ENCODE measurements around the gene OR8S1.
"Not testable (repeated sequence)": the region's sequence is repeated elsewhere in the genome, so short reads cannot be mapped to it uniquely, and the experiment has no call there.

Gene OR8S1

DNA sequence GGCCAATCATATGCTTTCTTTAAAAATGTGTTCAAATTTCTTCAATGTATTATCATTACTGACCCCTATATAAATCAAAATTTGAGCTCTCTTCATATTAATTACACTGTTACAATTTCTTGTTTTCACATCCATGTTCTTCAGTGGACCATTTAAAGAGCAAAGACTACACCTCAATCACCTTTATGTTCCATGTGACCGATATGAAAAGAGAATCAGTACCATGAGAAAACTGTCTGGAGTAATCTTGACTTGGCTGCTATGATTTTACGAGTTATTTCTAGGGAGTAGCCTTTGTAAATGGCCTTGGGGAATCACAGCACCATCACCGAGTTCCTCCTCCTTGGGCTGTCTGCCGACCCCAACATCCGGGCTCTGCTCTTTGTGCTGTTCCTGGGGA lies at the start of gene OR8S1:
Gene OR8S1, plus strand, starts transcription at position 301 of the 400 bp plus-strand sequence. Its CDS starts 0 bp downstream, at position 301.
- FAIRE-seq (no peak), DNase-seq (ENCODE audit: extremely low spot score, insufficient read length, low read depth) (no peak)

DNA sequence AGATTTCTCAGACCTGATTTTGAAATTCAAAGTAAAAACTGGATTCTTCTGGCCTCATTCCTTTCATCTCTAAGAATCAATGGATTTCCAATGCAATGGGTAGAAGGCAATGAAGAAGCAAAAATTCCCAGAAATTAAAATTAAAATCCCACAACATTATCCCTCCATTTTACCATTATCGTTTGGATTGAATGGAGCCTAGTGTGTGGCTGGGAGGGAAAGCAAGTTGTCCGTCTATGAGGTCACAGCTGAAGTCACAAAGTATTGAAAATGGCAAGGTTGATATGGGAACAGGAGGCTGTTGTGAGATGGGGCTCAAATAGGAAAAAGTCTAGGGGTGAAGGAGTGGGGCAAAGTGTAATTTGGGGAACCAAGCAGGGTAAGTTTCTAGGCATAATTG lies 43.2 kb upstream of the OR8S1 start, which contains the start of gene C12orf54:
Gene C12orf54, plus strand, starts transcription at position 301 of the 400 bp plus-strand sequence. CDS start 799 bp downstream, outside the sequence.
- FAIRE-seq = no peak
- no peak for DNase-seq (ENCODE audit: extremely low spot score, insufficient read length, low read depth)

- FAIRE-seq = no peak
These were observed 42.5 kb upstream of the OR8S1 start for GRCh38 chr12:48482930-48483329.

GRCh38 chr12:48486261-48486660 lies 39.2 kb upstream of the OR8S1 start:
- DNase-seq (ENCODE audit: extremely low spot score, insufficient read length, low read depth) (no peak), FAIRE-seq (no peak)

More at GRCh38 chr12:48482930-48483329, 42.5 kb upstream of the OR8S1 start:
- no peak for DNase-seq (ENCODE audit: extremely low spot score, insufficient read length, low read depth)

- DNase-seq (ENCODE audit: extremely low spot score, insufficient read length, low read depth) = no peak
- no peak for FAIRE-seq
These were observed 38.8 kb upstream of the OR8S1 start for GRCh38 chr12:48486679-48487078.

DNA sequence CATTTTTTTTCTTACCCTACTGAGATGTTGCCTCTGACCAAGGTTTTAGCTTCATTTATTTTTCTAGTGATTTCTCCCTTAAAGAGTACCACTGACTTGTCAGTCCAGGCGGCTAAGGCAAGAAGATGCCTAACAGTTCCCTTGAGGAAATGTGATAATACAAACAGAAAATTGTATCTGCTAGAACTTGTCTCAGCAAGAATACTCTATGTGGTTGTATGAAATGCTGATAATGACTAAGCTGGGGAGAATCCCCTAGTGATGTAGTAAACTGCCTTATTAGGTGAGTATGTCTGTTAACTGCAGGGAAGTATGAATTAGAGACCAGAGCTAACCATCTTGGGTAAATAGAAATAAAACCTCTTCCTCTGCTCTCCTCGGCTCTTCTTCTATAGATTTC lies 36.4 kb upstream of the OR8S1 start:
- FAIRE-seq = peak; percentile 18
- DNase-seq (ENCODE audit: extremely low spot score, insufficient read length, low read depth) = no peak

- FAIRE-seq = not testable (repeated sequence)
These were observed 36.0 kb upstream of the OR8S1 start for GRCh38 chr12:48489456-48489855.

DNA sequence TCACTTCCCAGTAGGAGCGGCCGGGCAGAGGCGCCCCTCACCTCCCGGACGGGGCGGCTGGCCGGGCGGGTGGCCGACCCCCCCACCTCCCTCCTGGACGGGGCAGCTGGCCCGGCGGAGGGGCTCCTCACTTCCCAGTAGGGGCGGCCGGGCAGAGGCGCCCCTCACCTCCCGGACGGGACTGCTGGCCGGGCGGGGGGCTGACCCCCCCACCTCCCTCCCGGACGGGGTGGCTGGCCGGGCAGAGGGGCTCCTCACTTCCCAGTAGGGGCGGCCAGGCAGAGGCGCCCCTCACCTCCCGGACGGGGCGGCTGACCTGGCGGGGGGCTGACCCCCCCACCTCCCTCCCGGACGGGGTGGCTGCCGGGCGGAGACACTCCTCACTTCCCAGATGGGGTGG lies 25.2 kb upstream of the OR8S1 start:
- not testable (repeated sequence) for FAIRE-seq; DNase-seq (ENCODE audit: extremely low spot score, insufficient read length, low read depth)

More at GRCh38 chr12:48489456-48489855, 36.0 kb upstream of the OR8S1 start:
- DNase-seq (ENCODE audit: extremely low spot score, insufficient read length, low read depth) = not testable (repeated sequence)

DNA sequence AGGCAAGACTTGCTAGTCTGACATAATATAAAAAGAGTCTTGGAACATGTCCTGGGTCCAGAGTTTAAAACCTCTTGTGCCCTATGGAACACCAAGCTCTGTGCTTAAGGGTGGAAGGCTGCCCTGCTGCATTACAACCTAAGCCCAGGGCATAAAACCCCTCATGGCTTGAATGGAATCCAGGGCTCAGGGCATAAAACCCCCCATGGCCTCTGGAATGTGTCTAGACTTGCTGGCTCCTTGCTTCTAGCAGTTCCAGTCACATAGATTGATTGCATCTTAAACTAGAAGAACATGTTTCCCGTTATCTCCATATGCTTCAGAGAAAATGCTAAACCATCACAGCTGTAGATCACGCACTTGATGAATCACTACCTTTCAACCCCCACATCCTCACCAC lies 18.6 kb upstream of the OR8S1 start:
- not testable (repeated sequence) for FAIRE-seq; DNase-seq (ENCODE audit: extremely low spot score, insufficient read length, low read depth)

- no peak for FAIRE-seq
- DNase-seq (ENCODE audit: extremely low spot score, insufficient read length, low read depth) = no peak
These were observed 16.4 kb upstream of the OR8S1 start for GRCh38 chr12:48508987-48509386.

DNA sequence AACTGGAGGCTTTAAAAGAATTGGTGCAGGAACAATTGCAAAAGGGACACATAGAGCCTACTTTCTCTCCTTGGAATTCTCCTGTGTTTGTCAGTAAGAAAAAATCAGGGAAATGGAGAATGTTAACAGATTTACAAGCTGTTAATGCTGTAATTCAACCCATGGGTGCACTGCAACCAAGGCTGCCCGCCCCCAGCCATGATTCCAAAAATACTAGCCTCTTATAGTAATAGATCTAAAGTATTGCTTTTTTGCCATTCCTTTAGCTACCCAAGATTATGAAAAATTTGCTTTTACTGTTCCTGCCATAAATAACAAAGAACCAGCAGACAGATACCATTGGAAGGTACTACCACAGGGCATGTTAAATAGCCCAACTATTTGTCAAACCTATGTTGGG lies 15.3 kb upstream of the OR8S1 start:
- DNase-seq (ENCODE audit: extremely low spot score, insufficient read length, low read depth) = no peak
- FAIRE-seq = no peak

DNA sequence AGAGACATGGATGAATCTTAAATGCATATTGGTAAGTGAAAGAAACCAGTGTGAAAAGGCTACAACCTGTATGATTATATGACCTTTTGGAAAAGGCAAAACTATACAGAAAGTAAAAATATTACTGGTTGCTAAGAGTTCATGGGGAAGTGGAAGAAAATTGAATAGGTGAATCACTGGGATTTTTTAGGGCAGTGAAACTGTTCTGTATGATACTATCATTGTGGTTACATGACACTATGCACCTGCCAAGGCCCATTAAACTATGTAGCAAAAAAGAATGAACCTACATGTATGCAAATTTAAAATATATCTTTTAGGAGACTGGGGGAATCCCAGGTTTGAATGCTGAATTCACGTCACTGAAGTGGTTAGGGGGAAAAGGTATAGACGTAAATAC lies 12.6 kb upstream of the OR8S1 start:
- peak; percentile 33 for FAIRE-seq
- no peak for DNase-seq (ENCODE audit: extremely low spot score, insufficient read length, low read depth)

- DNase-seq (ENCODE audit: extremely low spot score, insufficient read length, low read depth) (no peak), FAIRE-seq (no peak)
These were observed 10.7 kb upstream of the OR8S1 start for GRCh38 chr12:48514728-48515127.

DNA sequence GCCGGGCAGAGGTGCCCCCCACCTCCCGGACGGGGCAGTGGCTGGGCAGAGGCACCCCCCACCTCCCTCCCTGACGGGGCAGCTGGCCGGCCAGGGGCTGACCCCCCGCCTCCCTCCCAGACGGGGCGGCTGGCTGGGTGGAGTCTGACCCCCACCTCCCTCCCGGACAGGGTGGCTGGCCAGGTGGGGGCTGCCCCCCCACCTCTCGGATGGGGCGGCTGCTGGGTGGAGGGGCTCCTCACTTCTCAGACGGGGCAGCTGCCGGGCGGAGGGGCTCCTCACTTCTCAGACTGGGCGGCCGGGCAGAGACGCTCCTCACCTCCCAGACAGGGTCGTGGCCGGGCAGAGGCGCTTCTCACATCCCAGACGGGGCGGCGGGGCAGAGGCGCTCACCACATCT lies 5.1 kb upstream of the OR8S1 start:
- not testable (repeated sequence) for DNase-seq (ENCODE audit: extremely low spot score, insufficient read length, low read depth); FAIRE-seq

- DNase-seq (ENCODE audit: extremely low spot score, insufficient read length, low read depth) (no peak), FAIRE-seq (no peak)
These were observed 2.6 kb downstream of the OR8S1 start for GRCh38 chr12:48527891-48528670.

- FAIRE-seq (no peak), DNase-seq (ENCODE audit: extremely low spot score, insufficient read length, low read depth) (no peak)
These were observed 7.2 kb downstream of the OR8S1 start for GRCh38 chr12:48532601-48533000.

GRCh38 chr12:48536602-48537001 lies 11.2 kb downstream of the OR8S1 start:
- FAIRE-seq = no peak
- DNase-seq (ENCODE audit: extremely low spot score, insufficient read length, low read depth) = no peak

- FAIRE-seq = no peak
- no peak for DNase-seq (ENCODE audit: extremely low spot score, insufficient read length, low read depth)
These were observed 17.0 kb downstream of the OR8S1 start for GRCh38 chr12:48542300-48542928.

- DNase-seq (ENCODE audit: extremely low spot score, insufficient read length, low read depth) = no peak
- no peak for FAIRE-seq
These were observed 20.5 kb downstream of the OR8S1 start for GRCh38 chr12:48545833-48546469.

- not testable (repeated sequence) for FAIRE-seq; DNase-seq (ENCODE audit: extremely low spot score, insufficient read length, low read depth)
These were observed 21.6 kb downstream of the OR8S1 start for GRCh38 chr12:48547012-48547411.

- not testable (repeated sequence) for FAIRE-seq; DNase-seq (ENCODE audit: extremely low spot score, insufficient read length, low read depth)
These were observed 26.2 kb downstream of the OR8S1 start for GRCh38 chr12:48551636-48552035.
